Measurements from ENCODE around the gene RGMB.

Gene RGMB

DNA sequence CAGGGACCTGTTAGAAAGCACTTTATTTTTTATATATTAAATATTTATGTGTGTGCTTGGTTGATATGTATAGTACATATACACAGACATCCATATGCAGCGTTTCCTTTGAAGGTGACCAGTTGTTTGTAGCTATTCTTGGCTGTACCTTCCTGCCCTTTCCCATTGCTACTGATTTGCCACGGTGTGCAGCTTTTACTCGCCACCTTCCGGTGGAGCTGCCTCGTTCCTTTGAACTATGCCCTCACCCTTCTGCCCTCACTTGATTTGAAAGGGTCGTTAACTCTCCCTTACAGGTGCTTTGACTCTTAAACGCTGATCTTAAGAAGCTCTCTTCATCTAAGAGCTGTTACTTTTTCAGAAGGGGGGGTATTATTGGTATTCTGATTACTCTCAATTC, 20.5 kb downstream of the RGMB start:
- no peak overlapping the region for H3K4me3 ChIP-seq (ENCODE audit: low read depth, low read length)
- CTCF ChIA-PET, result interaction anchor here (0.7 to 4.4 kb wide), 2 partner anchors 23 to 29 kb away, joined by 3 to 64 read pairs; partner anchors contain the start of gene RGMB
- TF ChIP-seq, protein P1, sequence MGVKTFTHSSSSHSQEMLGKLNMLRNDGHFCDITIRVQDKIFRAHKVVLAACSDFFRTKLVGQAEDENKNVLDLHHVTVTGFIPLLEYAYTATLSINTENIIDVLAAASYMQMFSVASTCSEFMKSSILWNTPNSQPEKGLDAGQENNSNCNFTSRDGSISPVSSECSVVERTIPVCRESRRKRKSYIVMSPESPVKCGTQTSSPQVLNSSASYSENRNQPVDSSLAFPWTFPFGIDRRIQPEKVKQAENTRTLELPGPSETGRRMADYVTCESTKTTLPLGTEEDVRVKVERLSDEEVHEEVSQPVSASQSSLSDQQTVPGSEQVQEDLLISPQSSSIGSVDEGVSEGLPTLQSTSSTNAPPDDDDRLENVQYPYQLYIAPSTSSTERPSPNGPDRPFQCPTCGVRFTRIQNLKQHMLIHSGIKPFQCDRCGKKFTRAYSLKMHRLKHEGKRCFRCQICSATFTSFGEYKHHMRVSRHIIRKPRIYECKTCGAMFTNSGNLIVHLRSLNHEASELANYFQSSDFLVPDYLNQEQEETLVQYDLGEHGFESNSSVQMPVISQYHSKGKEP (tag by site-specific recombination; IDR thresholded peaks at IDR 0.05), result no peak
- TF ChIP-seq, protein P2, sequence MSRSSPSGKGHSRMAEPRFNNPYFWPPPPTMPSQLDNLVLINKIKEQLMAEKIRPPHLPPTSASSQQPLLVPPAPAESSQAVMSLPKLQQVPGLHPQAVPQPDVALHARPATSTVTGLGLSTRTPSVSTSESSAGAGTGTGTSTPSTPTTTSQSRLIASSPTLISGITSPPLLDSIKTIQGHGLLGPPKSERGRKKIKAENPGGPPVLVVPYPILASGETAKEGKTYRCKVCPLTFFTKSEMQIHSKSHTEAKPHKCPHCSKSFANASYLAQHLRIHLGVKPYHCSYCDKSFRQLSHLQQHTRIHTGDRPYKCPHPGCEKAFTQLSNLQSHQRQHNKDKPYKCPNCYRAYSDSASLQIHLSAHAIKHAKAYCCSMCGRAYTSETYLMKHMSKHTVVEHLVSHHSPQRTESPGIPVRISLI (tag by site-specific recombination; IDR thresholded peaks at IDR 0.05), result no peak
- TF ChIP-seq ZNF350 (tag by site-specific recombination; IDR thresholded peaks at IDR 0.05) (no peak), ZBTB7A (tag by site-specific recombination; IDR thresholded peaks at IDR 0.05; ENCODE audit: low read depth) (no peak), ZNF16 (tag by site-specific recombination; IDR thresholded peaks at IDR 0.05; ENCODE audit: low read depth) (no peak), ZNF610 (tag by site-specific recombination; IDR thresholded peaks at IDR 0.05; ENCODE audit: borderline replicate concordance) (no peak), ZNF37A (tag by site-specific recombination; IDR thresholded peaks at IDR 0.05) (no peak), SALL2 (tag by site-specific recombination; IDR thresholded peaks at IDR 0.05; ENCODE audit: borderline replicate concordance) (no peak), TRIM28 (IDR thresholded peaks at IDR 0.05; ENCODE audit: borderline replicate concordance, low read length) (no peak), ZNF423 (tag by site-specific recombination; IDR thresholded peaks at IDR 0.05) (no peak), ZNF416 (tag by site-specific recombination; IDR thresholded peaks at IDR 0.05) (no peak), ZSCAN23 (tag by site-specific recombination; IDR thresholded peaks at IDR 0.05) (no peak)
- TF ChIP-seq, protein P3, sequence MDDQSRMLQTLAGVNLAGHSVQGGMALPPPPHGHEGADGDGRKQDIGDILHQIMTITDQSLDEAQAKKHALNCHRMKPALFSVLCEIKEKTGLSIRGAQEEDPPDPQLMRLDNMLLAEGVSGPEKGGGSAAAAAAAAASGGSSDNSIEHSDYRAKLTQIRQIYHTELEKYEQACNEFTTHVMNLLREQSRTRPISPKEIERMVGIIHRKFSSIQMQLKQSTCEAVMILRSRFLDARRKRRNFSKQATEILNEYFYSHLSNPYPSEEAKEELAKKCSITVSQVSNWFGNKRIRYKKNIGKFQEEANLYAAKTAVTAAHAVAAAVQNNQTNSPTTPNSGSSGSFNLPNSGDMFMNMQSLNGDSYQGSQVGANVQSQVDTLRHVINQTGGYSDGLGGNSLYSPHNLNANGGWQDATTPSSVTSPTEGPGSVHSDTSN (CRISPR knock-in tag; IDR thresholded peaks at IDR 0.05), result no peak
- TF ChIP-seq, protein P4, sequence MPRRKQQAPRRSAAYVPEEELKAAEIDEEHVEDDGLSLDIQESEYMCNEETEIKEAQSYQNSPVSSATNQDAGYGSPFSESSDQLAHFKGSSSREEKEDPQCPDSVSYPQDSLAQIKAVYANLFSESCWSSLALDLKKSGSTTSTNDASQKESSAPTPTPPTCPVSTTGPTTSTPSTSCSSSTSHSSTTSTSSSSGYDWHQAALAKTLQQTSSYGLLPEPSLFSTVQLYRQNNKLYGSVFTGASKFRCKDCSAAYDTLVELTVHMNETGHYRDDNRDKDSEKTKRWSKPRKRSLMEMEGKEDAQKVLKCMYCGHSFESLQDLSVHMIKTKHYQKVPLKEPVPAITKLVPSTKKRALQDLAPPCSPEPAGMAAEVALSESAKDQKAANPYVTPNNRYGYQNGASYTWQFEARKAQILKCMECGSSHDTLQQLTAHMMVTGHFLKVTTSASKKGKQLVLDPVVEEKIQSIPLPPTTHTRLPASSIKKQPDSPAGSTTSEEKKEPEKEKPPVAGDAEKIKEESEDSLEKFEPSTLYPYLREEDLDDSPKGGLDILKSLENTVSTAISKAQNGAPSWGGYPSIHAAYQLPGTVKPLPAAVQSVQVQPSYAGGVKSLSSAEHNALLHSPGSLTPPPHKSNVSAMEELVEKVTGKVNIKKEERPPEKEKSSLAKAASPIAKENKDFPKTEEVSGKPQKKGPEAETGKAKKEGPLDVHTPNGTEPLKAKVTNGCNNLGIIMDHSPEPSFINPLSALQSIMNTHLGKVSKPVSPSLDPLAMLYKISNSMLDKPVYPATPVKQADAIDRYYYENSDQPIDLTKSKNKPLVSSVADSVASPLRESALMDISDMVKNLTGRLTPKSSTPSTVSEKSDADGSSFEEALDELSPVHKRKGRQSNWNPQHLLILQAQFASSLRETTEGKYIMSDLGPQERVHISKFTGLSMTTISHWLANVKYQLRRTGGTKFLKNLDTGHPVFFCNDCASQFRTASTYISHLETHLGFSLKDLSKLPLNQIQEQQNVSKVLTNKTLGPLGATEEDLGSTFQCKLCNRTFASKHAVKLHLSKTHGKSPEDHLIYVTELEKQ (tag by site-specific recombination; IDR thresholded peaks at IDR 0.05; ENCODE audit: borderline replicate concordance), result no peak
- TF ChIP-seq, protein P5, sequence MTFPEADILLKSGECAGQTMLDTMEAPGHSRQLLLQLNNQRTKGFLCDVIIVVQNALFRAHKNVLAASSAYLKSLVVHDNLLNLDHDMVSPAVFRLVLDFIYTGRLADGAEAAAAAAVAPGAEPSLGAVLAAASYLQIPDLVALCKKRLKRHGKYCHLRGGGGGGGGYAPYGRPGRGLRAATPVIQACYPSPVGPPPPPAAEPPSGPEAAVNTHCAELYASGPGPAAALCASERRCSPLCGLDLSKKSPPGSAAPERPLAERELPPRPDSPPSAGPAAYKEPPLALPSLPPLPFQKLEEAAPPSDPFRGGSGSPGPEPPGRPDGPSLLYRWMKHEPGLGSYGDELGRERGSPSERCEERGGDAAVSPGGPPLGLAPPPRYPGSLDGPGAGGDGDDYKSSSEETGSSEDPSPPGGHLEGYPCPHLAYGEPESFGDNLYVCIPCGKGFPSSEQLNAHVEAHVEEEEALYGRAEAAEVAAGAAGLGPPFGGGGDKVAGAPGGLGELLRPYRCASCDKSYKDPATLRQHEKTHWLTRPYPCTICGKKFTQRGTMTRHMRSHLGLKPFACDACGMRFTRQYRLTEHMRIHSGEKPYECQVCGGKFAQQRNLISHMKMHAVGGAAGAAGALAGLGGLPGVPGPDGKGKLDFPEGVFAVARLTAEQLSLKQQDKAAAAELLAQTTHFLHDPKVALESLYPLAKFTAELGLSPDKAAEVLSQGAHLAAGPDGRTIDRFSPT (tag by site-specific recombination; IDR thresholded peaks at IDR 0.05), result no peak
- TF ChIP-seq, protein P6, sequence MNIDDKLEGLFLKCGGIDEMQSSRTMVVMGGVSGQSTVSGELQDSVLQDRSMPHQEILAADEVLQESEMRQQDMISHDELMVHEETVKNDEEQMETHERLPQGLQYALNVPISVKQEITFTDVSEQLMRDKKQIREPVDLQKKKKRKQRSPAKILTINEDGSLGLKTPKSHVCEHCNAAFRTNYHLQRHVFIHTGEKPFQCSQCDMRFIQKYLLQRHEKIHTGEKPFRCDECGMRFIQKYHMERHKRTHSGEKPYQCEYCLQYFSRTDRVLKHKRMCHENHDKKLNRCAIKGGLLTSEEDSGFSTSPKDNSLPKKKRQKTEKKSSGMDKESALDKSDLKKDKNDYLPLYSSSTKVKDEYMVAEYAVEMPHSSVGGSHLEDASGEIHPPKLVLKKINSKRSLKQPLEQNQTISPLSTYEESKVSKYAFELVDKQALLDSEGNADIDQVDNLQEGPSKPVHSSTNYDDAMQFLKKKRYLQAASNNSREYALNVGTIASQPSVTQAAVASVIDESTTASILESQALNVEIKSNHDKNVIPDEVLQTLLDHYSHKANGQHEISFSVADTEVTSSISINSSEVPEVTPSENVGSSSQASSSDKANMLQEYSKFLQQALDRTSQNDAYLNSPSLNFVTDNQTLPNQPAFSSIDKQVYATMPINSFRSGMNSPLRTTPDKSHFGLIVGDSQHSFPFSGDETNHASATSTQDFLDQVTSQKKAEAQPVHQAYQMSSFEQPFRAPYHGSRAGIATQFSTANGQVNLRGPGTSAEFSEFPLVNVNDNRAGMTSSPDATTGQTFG (tag by site-specific recombination; IDR thresholded peaks at IDR 0.05; ENCODE audit: borderline replicate concordance), result no peak
- TF ChIP-seq, protein P7, sequence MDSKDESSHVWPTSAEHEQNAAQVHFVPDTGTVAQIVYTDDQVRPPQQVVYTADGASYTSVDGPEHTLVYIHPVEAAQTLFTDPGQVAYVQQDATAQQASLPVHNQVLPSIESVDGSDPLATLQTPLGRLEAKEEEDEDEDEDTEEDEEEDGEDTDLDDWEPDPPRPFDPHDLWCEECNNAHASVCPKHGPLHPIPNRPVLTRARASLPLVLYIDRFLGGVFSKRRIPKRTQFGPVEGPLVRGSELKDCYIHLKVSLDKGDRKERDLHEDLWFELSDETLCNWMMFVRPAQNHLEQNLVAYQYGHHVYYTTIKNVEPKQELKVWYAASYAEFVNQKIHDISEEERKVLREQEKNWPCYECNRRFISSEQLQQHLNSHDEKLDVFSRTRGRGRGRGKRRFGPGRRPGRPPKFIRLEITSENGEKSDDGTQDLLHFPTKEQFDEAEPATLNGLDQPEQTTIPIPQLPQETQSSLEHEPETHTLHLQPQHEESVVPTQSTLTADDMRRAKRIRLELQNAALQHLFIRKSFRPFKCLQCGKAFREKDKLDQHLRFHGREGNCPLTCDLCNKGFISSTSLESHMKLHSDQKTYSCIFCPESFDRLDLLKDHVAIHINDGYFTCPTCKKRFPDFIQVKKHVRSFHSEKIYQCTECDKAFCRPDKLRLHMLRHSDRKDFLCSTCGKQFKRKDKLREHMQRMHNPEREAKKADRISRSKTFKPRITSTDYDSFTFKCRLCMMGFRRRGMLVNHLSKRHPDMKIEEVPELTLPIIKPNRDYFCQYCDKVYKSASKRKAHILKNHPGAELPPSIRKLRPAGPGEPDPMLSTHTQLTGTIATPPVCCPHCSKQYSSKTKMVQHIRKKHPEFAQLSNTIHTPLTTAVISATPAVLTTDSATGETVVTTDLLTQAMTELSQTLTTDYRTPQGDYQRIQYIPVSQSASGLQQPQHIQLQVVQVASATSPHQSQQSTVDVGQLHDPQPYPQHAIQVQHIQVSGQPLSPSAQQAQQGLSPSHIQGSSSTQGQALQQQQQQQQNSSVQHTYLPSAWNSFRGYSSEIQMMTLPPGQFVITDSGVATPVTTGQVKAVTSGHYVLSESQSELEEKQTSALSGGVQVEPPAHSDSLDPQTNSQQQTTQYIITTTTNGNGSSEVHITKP (tag by site-specific recombination; IDR thresholded peaks at IDR 0.05), result no peak
- TF ChIP-seq, protein P8, sequence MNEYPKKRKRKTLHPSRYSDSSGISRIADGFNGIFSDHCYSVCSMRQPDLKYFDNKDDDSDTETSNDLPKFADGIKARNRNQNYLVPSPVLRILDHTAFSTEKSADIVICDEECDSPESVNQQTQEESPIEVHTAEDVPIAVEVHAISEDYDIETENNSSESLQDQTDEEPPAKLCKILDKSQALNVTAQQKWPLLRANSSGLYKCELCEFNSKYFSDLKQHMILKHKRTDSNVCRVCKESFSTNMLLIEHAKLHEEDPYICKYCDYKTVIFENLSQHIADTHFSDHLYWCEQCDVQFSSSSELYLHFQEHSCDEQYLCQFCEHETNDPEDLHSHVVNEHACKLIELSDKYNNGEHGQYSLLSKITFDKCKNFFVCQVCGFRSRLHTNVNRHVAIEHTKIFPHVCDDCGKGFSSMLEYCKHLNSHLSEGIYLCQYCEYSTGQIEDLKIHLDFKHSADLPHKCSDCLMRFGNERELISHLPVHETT (tag by site-specific recombination; IDR thresholded peaks at IDR 0.05), result no peak
- peaks cover 0 to 8% of the 10 kb centered on the region in 2 experiments; a peak in 1 of 3 replicates for H3K36me3 ChIP-seq (ENCODE audit: control insufficient read depth in 2 of 2, insufficient read depth in 1 of 2, low read length in 2 of 2)
- no peak overlapping the region for H3K27ac ChIP-seq (ENCODE audit: extremely low read depth, low read depth, low read length)
- no peaks in the 10 kb centered on the region for H3K9me3 ChIP-seq (ENCODE audit: control insufficient read depth, insufficient read depth, low read depth, low read length)
- POLR2A ChIA-PET, result interaction anchor here (1.5 kb wide), 1 partner anchor 9 kb away, joined by 3 read pairs; no protein-coding TSS in a partner anchor
- H3K4me1 ChIP-seq (ENCODE audit: control insufficient read depth, insufficient read depth, low read length), result peaks cover 14% of the 10 kb centered on the region

Data from HEK293 (cell line).